ENCODE data around the gene GRPEL1. TPM values are rescaled to one million over a fixed set of nuclear protein-coding genes. Genes with fewer than 3 reads are reported as not detected.

Gene GRPEL1
- total and polyA plus RNA-seq, 2 of the 4 experiments (the other 2 are of a cell fraction): 33.0 to 33.9 TPM

- 63% methylated on average over 7 of the region's 8 CpGs; no CpG with 5 or more reads in 1 of the 2 experiments for WGBS, 2 experiments (ENCODE audit: extremely low coverage in 2 of 2, insufficient read length in 1 of 2)
- no peak overlapping the region for H2AK5ac ChIP-seq (ENCODE audit: low read depth, low read length)
- DNase-seq (no peak), ATAC-seq (ENCODE audit: low read depth) (no peak)
- no peaks in the 10 kb centered on the region; the same call in 1 of the 2 replicates for H4K20me1 ChIP-seq (ENCODE audit: insufficient read depth, low read length)
- no peak overlapping the region for H2BK15ac ChIP-seq (ENCODE audit: low read depth, low read length)
- no peak overlapping the region for H3K4me2 ChIP-seq (ENCODE audit: low read depth, low read length)
- H3K4me1 ChIP-seq (ENCODE audit: control insufficient read depth, insufficient read depth, low read length): no peaks in the 10 kb centered on the region
- intact Hi-C loops (cut with micrococcal nuclease) (no loop called here), dilution Hi-C loops (cut with HindIII; ENCODE audit: low sequenced_read_pairs, unreplicated experiment) (no loop called here), in situ Hi-C loops (cut with MboI; ENCODE audit: low sequenced_read_pairs) (no loop called here)
- H3K27me3 ChIP-seq (ENCODE audit: control insufficient read depth, insufficient read depth, low read length): peaks cover 21% of the 10 kb centered on the region
- no peak overlapping the region for H3K56ac ChIP-seq (ENCODE audit: extremely low read depth, insufficient read depth, low read length)
- no peak for TF ChIP-seq RAD21 (IDR thresholded peaks at IDR 0.05; ENCODE audit: low read length)
- no peak for TF ChIP-seq CHD1 (IDR thresholded peaks at IDR 0.05; ENCODE audit: low read depth, low read length)
- TF ChIP-seq, protein P1, sequence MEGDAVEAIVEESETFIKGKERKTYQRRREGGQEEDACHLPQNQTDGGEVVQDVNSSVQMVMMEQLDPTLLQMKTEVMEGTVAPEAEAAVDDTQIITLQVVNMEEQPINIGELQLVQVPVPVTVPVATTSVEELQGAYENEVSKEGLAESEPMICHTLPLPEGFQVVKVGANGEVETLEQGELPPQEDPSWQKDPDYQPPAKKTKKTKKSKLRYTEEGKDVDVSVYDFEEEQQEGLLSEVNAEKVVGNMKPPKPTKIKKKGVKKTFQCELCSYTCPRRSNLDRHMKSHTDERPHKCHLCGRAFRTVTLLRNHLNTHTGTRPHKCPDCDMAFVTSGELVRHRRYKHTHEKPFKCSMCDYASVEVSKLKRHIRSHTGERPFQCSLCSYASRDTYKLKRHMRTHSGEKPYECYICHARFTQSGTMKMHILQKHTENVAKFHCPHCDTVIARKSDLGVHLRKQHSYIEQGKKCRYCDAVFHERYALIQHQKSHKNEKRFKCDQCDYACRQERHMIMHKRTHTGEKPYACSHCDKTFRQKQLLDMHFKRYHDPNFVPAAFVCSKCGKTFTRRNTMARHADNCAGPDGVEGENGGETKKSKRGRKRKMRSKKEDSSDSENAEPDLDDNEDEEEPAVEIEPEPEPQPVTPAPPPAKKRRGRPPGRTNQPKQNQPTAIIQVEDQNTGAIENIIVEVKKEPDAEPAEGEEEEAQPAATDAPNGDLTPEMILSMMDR (conservative IDR thresholded peaks at IDR 0.05; ENCODE audit: low read depth, low read length): no peak
- no peak for TF ChIP-seq FOS (IDR thresholded peaks at IDR 0.05; ENCODE audit: low read depth, low read length)
- TF ChIP-seq BHLHE40 (IDR thresholded peaks at IDR 0.05; ENCODE audit: low read depth, low read length): no peak
- no peak overlapping the region for H2AK9ac ChIP-seq (replicated peaks; ENCODE audit: low read depth, low read length, poor library complexity)
- H3K36me3 ChIP-seq (ENCODE audit: control insufficient read depth, insufficient read depth, low read length): no peaks in the 10 kb centered on the region
- H4K91ac ChIP-seq (ENCODE audit: insufficient read depth, low read depth, low read length): no peak overlapping the region
- H3K9ac ChIP-seq (ENCODE audit: low read depth, low read length): no peak overlapping the region
- BruUV-seq (replicated peaks): no TSS peak
- no peak overlapping the region for H3K14ac ChIP-seq (replicated peaks; ENCODE audit: low read depth, low read length)
- POLR2A ChIA-PET (ENCODE audit: unreplicated experiment): no interaction called here
- no peak overlapping the region for H3K4me3 ChIP-seq (ENCODE audit: insufficient read depth, low read depth, low read length)
- no peak overlapping the region for H2BK5ac ChIP-seq (ENCODE audit: low read depth, low read length, poor library complexity, severe bottlenecking)
- H2BK20ac ChIP-seq (ENCODE audit: low read depth, low read length): no peak overlapping the region
- no peak overlapping the region for H2AFZ ChIP-seq (replicated peaks; ENCODE audit: low read length, poor library complexity)
- H2BK120ac ChIP-seq (ENCODE audit: low read depth, low read length): no peak overlapping the region
- H3K9me1 ChIP-seq (ENCODE audit: insufficient read depth, low read length): no peaks in the 10 kb centered on the region
- H3K18ac ChIP-seq (ENCODE audit: low read depth, low read length): no peak overlapping the region
- no peaks in the 10 kb centered on the region for H3K79me1 ChIP-seq (ENCODE audit: low read depth in 1 of 2, low read length in 2 of 2)
- H3K4ac ChIP-seq (ENCODE audit: low read depth, low read length): no peak overlapping the region
- no peak overlapping the region for H4K8ac ChIP-seq (ENCODE audit: low read depth in 2 of 2, low read length in 2 of 2)
- CTCF ChIA-PET: no interaction called here
- H3K9me3 ChIP-seq (ENCODE audit: control insufficient read depth, insufficient read depth, low read length): no peaks in the 10 kb centered on the region; the same call in 1 of the 2 replicates
- H3K27ac ChIP-seq (ENCODE audit: insufficient read depth, low read length): no peak overlapping the region
- no peak overlapping the region for H3K23ac ChIP-seq (ENCODE audit: low read depth, low read length)
- no peak overlapping the region for H4K5ac ChIP-seq (ENCODE audit: low read depth, low read length)
These were observed 43.6 kb upstream of the GRPEL1 start for GRCh38 chr4:7111441-7111840.

Data from IMR-90 (cell line).